Activated naive CD8-positive, alpha-beta T cell treated with anti-CD3 and anti-CD28 coated beads for 36 hours (primary cell): ENCODE results near the gene ALOX5AP. TPM values are rescaled to one million over a fixed set of nuclear protein-coding genes. Genes with fewer than 3 reads are reported as not detected.

Source experiments
- DNase-seq: peaks from one replicate; pipeline ENCODE4 v3.0.0; 2021
- H3K27ac Mint-ChIP-seq: one replicate; pipeline ENCODE4 v1.8.0; 2022; ENCODE audit warnings: mild to moderate bottlenecking, moderate library complexity, mixed read lengths
- H3K27me3 Mint-ChIP-seq: one replicate; pipeline ENCODE4 v1.8.0; 2022; ENCODE audit warnings: mild to moderate bottlenecking, mixed read lengths
- H3K36me3 Mint-ChIP-seq: one replicate; pipeline ENCODE4 v1.8.0; 2021; ENCODE audit warnings: mild to moderate bottlenecking, mixed read lengths
- H3K4me1 Mint-ChIP-seq: one replicate; pipeline ENCODE4 v1.8.0; 2021; ENCODE audit warnings: mixed read lengths
- H3K4me3 Mint-ChIP-seq: one replicate; pipeline ENCODE4 v1.8.0; 2022; ENCODE audit warnings: mild to moderate bottlenecking, moderate library complexity, mixed read lengths
- H3K9me3 Mint-ChIP-seq: one replicate; pipeline ENCODE4 v1.8.0; 2022; ENCODE audit warnings: mixed read lengths
- total RNA-seq, 2 experiments: library from RNA; stranded (reverse); gene quantifications; one replicate each; pipeline ENCODE4 v1.2.3, GENCODE V29; 2021

Gene ALOX5AP
- total RNA-seq, 2 experiments from 2014 or later, result 16.4 to 17.4 TPM

DNA sequence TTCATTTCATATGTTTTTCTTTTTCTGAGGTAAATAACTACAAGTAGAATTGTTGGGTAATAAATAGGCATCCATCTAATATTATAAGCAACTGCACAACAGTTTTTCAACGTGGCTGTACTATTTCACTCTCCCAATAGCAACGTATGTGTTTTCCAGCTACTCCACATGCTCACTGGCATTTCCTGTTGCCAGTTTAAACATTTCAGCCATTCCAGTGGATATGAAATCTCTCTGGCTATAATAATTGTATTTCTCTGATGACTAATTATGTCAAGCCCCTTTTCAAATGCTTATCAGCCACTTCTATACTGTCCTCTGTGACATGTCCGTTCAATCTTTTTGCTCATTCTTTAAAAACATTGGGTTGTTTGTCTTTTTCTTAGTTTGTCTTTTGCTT, 26.8 kb upstream of the ALOX5AP start:
- H3K27me3 Mint-ChIP-seq, result no peaks in the 10 kb centered on the region
- H3K4me3 Mint-ChIP-seq, result no peak overlapping the region
- no peaks in the 10 kb centered on the region for H3K9me3 Mint-ChIP-seq
- DNase-seq, result no peak
- H3K36me3 Mint-ChIP-seq, result no peaks in the 10 kb centered on the region
- H3K4me1 Mint-ChIP-seq, result peaks cover 7% of the 10 kb centered on the region
- no peak overlapping the region for H3K27ac Mint-ChIP-seq

- no peaks in the 10 kb centered on the region for H3K9me3 Mint-ChIP-seq
- H3K27me3 Mint-ChIP-seq, result no peaks in the 10 kb centered on the region
- H3K36me3 Mint-ChIP-seq, result no peaks in the 10 kb centered on the region
- H3K27ac Mint-ChIP-seq, result no peak overlapping the region
- H3K4me3 Mint-ChIP-seq, result no peak overlapping the region
- peaks cover 7% of the 10 kb centered on the region for H3K4me1 Mint-ChIP-seq
- DNase-seq, result no peak
Observed at GRCh38 chr13:30710442-30710841, 24.9 kb upstream of the ALOX5AP start.

DNA sequence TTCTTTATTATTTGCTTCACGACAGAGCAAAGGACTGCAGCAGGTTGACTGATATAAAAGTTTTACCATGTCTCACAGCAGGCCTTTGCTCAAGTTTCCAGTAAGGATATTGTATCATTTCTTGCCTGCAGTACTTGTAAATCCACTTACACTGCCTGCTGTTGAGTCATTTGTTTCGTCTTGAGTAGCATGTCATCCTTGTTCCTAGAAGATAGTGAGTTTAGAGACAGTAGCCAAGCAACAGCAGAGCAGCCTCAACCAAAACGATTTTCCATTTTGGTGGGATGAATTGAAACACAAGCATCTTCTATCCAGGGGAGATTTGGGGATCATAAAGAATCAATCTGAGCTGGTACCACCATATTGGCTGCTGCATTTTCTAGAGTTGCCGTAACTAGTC, 24.0 kb upstream of the ALOX5AP start:
- Mint-ChIP-seq H3K27me3 (no peaks in the 10 kb centered on the region), H3K4me3 (no peak overlapping the region)

DNA sequence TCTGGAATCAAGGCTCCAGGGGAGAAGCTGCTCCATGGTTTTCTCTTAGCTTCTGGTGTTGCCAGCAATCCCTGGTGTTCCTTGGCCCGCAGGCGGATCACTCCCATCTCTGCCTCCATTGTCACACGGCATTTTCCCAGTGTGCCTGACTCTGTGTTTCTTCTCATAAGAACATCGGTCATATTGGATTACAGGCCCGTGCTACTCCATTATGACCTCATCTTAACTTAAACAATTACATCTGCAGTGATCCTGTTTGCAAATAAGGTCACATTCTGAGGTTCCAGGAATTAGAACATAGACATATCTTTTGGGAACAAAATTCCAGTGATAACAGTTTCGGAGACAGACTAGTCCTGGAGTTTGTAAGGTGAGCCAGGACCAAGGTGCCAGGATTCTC, 23.5 kb upstream of the ALOX5AP start:
- DNase-seq, result no peak
- Mint-ChIP-seq H3K4me3 (no peak overlapping the region), H3K36me3 (no peaks in the 10 kb centered on the region), H3K27ac (no peak overlapping the region), H3K9me3 (no peaks in the 10 kb centered on the region), H3K27me3 (no peaks in the 10 kb centered on the region), H3K4me1 (peaks cover 7% of the 10 kb centered on the region)

More for the DNA sequence above, 24.0 kb upstream of the ALOX5AP start:
- Mint-ChIP-seq H3K4me1 (peaks cover 7% of the 10 kb centered on the region), H3K27ac (no peak overlapping the region), H3K36me3 (no peaks in the 10 kb centered on the region), H3K9me3 (no peaks in the 10 kb centered on the region)
- no peak for DNase-seq

- H3K27me3 Mint-ChIP-seq, result no peaks in the 10 kb centered on the region
- DNase-seq, result no peak
- H3K9me3 Mint-ChIP-seq, result no peaks in the 10 kb centered on the region
- no peak overlapping the region for H3K27ac Mint-ChIP-seq
- peaks cover 7% of the 10 kb centered on the region for H3K4me1 Mint-ChIP-seq
- no peak overlapping the region for H3K4me3 Mint-ChIP-seq
- no peaks in the 10 kb centered on the region for H3K36me3 Mint-ChIP-seq
Observed at GRCh38 chr13:30712536-30713532, 22.5 kb upstream of the ALOX5AP start.

DNA sequence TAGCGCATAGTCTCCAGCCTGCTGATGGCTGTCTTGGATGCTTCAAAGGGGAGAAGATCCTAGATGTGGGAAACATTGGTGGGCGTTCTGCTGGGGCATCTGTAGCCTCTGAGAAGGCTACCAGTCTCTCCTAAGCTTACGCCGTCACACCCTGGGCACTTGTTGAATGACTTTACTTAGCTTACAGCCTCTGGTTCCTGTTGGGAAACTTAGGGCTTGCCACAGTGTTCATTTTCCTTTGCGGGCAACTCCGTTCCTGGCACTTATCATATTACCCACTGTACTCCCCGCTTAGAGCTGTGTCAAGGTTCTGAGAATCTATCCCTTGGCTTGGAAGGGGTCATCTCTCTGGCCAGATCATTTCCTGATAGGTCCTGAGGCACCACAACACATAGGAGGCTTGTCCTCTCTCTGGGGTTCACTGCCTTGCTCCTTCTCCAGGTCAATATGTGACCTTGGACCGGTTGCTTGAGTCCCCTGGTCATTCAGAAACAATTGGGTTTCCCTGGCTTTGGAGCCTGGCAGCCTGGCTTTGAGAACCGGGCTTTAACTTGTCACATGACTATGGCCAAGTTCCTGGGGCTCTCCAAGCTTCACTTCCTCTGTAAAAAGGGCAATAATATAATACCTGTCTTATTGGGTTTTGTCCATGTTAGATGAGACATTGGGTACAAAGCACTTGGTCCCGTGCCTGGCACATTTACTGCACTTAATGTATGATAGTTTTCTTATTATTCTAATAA, 20.5 kb upstream of the ALOX5AP start:
- Mint-ChIP-seq H3K27me3 (no peaks in the 10 kb centered on the region), H3K36me3 (no peaks in the 10 kb centered on the region), H3K4me3 (no peak overlapping the region), H3K27ac (no peak overlapping the region), H3K4me1 (peaks cover 7% of the 10 kb centered on the region), H3K9me3 (no peaks in the 10 kb centered on the region)
- no peak for DNase-seq

GRCh38 chr13:30715372-30715756, 20.0 kb upstream of the ALOX5AP start:
- Mint-ChIP-seq H3K27me3 (no peaks in the 10 kb centered on the region), H3K36me3 (no peaks in the 10 kb centered on the region), H3K4me3 (no peak overlapping the region), H3K27ac (no peak overlapping the region), H3K9me3 (no peaks in the 10 kb centered on the region), H3K4me1 (peaks cover 11% of the 10 kb centered on the region)
- no peak for DNase-seq

GRCh38 chr13:30715837-30716236, 19.5 kb upstream of the ALOX5AP start:
- Mint-ChIP-seq H3K36me3 (no peaks in the 10 kb centered on the region), H3K27me3 (no peaks in the 10 kb centered on the region), H3K4me1 (peaks cover 16% of the 10 kb centered on the region), H3K4me3 (no peak overlapping the region), H3K9me3 (no peaks in the 10 kb centered on the region), H3K27ac (no peak overlapping the region)
- no peak for DNase-seq

DNA sequence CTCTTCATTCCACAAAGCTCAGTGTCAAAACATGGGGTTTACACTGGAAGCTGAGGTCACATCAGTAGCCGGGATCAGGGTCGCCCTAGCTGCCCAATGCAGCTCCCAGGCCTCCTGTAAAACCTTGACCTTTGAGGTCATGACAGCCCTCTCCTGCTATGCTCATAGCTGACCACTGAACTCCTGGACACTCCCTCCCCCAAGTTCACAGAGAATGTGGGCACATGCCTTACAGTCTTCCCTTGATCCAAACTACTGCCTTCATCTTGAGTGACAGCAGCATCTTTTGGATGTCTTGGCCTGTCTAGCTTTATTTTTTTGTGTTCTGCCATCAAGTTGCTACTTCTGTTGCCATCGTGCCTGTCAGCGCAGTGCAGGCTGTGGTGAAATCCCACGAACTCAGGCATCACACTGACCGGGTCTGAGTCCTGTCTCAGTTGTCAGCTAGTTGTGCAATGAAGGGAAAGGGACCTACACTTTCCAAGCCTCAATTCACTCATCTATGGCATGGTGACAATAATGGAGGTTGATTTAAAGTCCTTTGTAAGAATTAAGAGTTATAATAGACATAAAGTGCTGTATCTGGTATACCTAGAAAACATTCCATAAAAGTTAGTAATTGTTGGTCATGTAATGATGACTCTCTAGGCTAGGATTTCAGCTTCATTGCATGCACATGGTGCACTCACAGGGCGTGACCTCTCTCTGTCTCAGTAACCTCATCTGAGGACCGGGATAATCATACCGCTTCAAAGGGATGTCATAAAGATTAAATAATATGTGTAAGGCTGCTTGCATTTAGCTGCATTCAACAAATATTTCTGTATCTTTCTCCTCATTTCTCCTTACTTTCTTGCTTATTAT, 16.4 kb upstream of the ALOX5AP start:
- no peaks in the 10 kb centered on the region for H3K27me3 Mint-ChIP-seq
- H3K4me1 Mint-ChIP-seq, result peaks cover 11% of the 10 kb centered on the region
- H3K36me3 Mint-ChIP-seq, result no peaks in the 10 kb centered on the region
- H3K4me3 Mint-ChIP-seq, result no peak overlapping the region
- H3K9me3 Mint-ChIP-seq, result no peaks in the 10 kb centered on the region
- no peak overlapping the region for H3K27ac Mint-ChIP-seq
- no peak for DNase-seq

- no peaks in the 10 kb centered on the region for H3K27me3 Mint-ChIP-seq
- no peaks in the 10 kb centered on the region for H3K9me3 Mint-ChIP-seq
- H3K4me3 Mint-ChIP-seq, result no peak overlapping the region
- DNase-seq, result no peak
- H3K27ac Mint-ChIP-seq, result no peak overlapping the region
- peaks cover 11% of the 10 kb centered on the region for H3K4me1 Mint-ChIP-seq
- no peaks in the 10 kb centered on the region for H3K36me3 Mint-ChIP-seq
Observed at GRCh38 chr13:30719525-30719914, 15.8 kb upstream of the ALOX5AP start.

GRCh38 chr13:30720172-30720869, 15.0 kb upstream of the ALOX5AP start:
- Mint-ChIP-seq H3K9me3 (no peaks in the 10 kb centered on the region), H3K4me1 (peaks cover 11% of the 10 kb centered on the region), H3K36me3 (no peaks in the 10 kb centered on the region), H3K27me3 (no peaks in the 10 kb centered on the region), H3K27ac (no peak overlapping the region), H3K4me3 (no peak overlapping the region)
- no peak for DNase-seq

- no peaks in the 10 kb centered on the region for H3K9me3 Mint-ChIP-seq
- H3K27ac Mint-ChIP-seq, result no peak overlapping the region
- H3K4me1 Mint-ChIP-seq, result peaks cover 11% of the 10 kb centered on the region
- H3K36me3 Mint-ChIP-seq, result no peaks in the 10 kb centered on the region
- H3K27me3 Mint-ChIP-seq, result no peaks in the 10 kb centered on the region
- H3K4me3 Mint-ChIP-seq, result no peak overlapping the region
- no peak for DNase-seq
Observed at GRCh38 chr13:30721936-30722335, 13.4 kb upstream of the ALOX5AP start.

- Mint-ChIP-seq H3K27me3 (no peaks in the 10 kb centered on the region), H3K27ac (no peak overlapping the region), H3K4me3 (no peak overlapping the region), H3K36me3 (no peaks in the 10 kb centered on the region), H3K9me3 (no peaks in the 10 kb centered on the region), H3K4me1 (peaks cover 11% of the 10 kb centered on the region)
- no peak for DNase-seq
Observed at GRCh38 chr13:30722361-30722760, 13.0 kb upstream of the ALOX5AP start.

- peaks cover 11% of the 10 kb centered on the region for H3K4me1 Mint-ChIP-seq
- H3K4me3 Mint-ChIP-seq, result no peak overlapping the region
- no peaks in the 10 kb centered on the region for H3K9me3 Mint-ChIP-seq
- H3K27me3 Mint-ChIP-seq, result no peaks in the 10 kb centered on the region
- no peaks in the 10 kb centered on the region for H3K36me3 Mint-ChIP-seq
- DNase-seq, result no peak
- H3K27ac Mint-ChIP-seq, result no peak overlapping the region
Observed at GRCh38 chr13:30724778-30725177, 10.6 kb upstream of the ALOX5AP start.
